Fibroblast of skin of left biceps (primary cell): ENCODE measurements around the gene TAB3.
A peak's percentile ranks its signal among the peaks of the same experiment; 100 is the strongest.

Source experiments
- DNase-seq, 2 experiments: peaks; one replicate each; pipeline ENCODE4 v3.0.0-alpha.2; 2013; ENCODE audit warnings: low read depth in 2 of 2

Gene TAB3

GRCh38 chrX:30885136-30885535, 3.9 kb downstream of the TAB3 start:
- DNase-seq = no peak

DNA sequence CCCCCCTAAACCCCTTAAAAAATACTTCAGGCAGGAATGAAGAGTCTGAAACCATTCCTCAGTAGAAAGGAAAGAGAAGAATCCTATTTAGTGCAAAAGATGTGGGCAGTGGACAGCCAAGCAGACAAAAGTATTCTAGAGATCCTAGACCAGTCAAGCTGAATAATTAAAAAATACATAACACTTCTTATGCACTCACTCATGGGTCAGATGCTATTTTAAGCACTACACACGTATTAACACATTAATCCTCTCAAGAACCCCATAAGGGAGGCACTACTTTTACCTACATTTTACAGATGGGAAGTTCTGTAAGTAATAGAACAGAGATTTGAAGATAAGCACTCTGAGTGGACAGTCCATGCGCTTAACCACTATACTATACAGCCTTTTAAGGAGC, 5.9 kb downstream of the TAB3 start:
- DNase-seq = no peak

DNA sequence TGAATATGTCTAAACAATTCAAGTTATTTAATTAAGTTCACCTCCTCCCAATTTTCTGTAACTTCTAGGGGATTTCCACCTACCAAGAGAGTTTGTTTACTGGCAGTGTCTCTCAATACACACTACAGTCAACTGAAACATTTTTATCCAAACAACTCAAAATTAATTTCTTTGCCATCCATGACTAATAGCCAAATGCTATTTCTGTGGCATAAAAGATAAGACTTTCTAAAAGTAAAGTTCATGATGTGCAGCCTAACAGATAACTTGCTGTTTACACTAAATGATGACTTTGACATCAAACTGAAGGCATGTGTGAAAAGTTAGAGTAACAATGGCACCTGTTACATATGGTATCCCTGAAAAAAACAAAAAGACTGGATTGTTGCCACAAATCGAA, 7.3 kb downstream of the TAB3 start:
- DNase-seq = no peak

DNA sequence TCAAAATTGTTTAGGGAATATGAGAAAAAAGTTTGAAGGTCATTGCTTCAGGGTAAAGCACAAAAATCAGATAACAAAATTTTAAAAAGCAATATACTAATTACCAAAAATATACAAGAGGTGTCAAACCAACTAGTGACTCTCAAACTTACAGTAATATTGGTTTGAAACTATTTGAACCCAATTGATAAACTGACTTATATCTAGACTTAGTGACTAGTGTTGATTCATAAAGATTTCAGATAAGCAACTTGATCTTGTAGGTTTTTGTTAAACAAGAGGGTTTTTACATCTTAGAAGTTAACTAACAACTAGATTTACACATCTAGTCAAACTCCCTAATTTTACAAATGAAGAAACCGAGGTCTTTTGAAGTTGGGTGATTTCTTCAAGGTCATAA, 7.7 kb downstream of the TAB3 start:
- DNase-seq = no peak

GRCh38 chrX:30880058-30880457, 9.0 kb downstream of the TAB3 start:
- DNase-seq = no peak

DNA sequence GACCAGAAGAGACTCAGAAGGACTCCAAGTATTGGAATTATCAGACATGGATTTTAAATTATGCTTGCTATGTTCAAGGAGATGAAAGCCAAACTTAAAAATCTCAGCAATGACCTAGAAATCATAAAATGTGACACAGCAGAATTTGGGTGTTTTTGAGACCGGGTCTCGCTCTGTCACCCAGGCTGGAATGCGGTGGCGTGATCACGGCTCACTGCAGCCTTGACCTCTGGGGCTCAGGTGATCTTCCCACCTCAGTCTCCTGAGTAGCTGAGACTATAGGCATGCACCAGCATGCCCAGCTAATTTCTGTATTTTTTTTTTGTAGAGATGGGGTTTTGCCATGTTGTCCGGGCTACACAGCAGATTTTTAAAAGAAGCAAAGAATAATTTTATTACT, 12.7 kb downstream of the TAB3 start:
- no peak for DNase-seq

- peak; percentile 42 to 50 for DNase-seq
These were observed 13.1 kb downstream of the TAB3 start for GRCh38 chrX:30875957-30876356.

GRCh38 chrX:30874851-30875250, 14.2 kb downstream of the TAB3 start:
- DNase-seq = no peak

GRCh38 chrX:30870572-30870971, 18.5 kb downstream of the TAB3 start:
- no peak for DNase-seq

- no peak for DNase-seq
These were observed 23.4 kb downstream of the TAB3 start for GRCh38 chrX:30865612-30866011.

DNA sequence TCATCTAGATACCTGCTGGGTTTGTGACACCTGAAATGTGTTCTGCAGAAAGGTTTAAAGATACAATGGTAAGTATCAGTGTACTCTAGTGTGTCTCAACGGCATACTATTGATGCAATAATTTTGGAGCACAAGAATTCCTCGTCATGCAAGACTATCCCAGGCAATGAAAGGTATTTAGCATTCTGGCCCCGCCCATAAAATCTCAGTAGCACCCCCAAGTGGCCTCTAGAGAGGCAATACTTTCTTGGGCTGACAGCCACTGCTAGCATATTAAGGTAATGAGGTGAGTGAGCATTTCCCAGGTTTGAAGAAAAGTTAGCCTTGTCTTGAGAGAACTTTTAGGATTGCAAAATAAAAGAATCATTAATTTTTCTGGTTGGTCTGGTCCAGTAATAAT, 24.0 kb downstream of the TAB3 start:
- no peak for DNase-seq

DNA sequence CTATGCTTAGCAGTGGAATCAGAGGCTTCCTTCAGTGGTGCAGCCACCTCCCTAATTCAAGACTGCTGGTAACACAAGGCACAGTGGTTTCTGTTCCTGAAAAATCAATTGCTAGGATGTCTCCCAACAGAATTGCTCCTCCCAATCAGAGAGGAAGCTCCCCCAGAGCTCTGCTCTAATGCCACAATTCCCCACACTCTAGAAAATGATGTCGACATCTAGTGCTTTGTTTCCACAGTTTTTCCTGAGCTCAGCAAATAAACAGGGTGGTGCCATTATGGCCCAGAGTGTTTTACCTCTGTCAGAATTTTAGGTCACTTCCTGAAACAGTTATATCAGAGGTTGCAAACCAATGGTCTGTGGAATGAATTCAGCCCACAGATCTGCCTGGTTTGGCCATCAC, 24.7 kb downstream of the TAB3 start:
- DNase-seq = no peak

DNA sequence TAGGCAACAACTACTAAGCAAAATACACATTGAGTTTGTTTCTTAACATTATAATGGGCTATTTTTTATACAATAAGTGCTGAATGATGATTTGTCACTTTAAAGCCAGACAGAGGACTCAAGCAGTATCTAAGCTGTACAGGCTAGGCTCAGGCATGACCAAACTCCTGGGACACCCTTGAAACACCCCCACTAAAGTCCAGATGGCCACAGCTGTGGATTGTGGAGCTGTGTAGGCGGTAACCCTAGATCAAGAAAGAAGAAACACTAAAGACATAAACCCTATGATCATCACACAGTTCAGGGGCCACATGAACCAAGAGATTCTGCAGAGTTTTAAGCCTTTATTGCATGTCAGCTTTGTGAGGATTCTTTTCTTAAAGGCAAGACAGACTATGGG, 25.1 kb downstream of the TAB3 start:
- DNase-seq = no peak

DNA sequence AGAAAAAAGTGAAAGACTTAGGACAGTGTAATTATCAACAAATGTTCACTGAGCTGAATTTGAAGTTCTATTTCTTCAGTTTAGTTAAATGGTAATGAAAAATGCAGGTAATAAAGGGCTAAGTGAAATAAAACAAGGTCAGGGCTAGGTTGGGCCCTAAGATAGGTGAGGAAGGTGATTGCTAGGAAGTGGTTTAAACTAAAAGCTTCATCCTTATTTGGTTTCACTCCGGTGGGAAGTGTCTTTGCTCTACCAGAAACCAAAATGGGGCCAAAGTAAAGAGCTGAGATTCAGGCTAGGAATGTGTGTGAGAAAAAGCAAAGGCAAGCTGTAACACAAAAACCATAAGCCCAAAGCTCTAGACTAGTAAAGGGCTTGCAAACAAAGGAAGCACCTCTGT, 31.0 kb downstream of the TAB3 start:
- DNase-seq = no peak

- no peak for DNase-seq
These were observed 37.6 kb downstream of the TAB3 start for GRCh38 chrX:30851449-30851848.

- no peak for DNase-seq
These were observed 53.7 kb downstream of the TAB3 start for GRCh38 chrX:30835373-30835772.

DNA sequence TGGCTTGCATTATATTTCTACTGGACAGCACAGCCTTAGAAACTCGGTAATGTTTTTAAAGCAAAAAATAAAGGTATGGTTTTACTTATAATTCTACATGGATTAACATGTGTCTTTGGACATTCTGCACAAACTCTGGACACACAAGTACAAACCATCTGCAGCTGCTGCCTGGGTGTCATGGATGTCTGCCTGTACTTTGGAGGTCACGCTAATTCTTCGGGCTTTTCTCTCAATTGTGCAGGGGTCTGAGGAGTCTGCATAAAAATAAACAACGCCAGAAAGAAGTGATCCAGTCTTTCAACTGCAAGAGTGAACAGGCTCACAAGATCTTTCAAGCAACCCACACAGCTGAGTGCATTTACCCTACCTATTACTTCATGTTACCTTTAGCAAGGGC, 55.2 kb downstream of the TAB3 start:
- no peak for DNase-seq

GRCh38 chrX:30831082-30831481, 58.0 kb downstream of the TAB3 start:
- no peak for DNase-seq

- DNase-seq = no peak
These were observed 58.6 kb downstream of the TAB3 start for GRCh38 chrX:30830326-30830943.

DNA sequence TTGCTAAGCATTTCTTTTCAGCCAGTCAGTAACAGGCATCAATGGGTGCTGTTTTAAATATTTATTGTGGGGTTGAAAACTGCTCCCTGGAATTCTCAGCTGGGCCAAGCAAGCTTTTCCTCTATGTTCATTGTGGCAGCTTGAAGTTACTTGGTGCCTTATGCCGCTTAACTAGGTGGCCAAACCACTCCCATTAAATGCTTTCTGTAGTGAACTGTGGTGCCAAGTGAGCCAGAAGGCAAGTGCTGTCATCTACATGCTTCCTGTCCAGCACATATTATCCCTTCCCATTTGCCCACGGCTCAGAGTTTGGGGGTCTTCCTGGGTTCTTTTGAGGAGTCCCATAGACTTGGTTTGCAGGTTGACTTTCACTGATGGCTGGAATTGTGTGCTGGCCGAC, 64.8 kb downstream of the TAB3 start:
- DNase-seq = no peak

DNA sequence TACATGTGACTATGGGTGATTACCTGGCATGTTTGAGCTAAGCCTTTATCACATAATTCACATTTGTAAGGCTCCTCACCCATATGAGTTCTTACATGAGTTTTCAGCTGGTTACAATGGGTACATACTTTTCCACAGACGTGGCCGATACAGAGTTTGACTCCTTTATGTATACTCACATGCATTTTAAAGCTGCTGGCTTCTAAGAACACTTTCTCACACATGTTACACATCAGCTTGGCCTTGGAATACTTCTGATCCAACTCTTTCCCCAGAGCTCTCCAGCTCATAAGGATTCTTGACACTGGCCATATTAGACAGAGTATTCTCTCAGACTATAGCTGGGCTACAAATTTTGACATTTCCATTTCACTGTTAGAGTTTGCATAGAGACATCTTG, 66.3 kb downstream of the TAB3 start:
- DNase-seq = peak in 1 of 2 experiments; percentile 1

- no peak for DNase-seq
These were observed 66.9 kb downstream of the TAB3 start for GRCh38 chrX:30822068-30822681.

GRCh38 chrX:30821116-30821515, 67.9 kb downstream of the TAB3 start:
- no peak for DNase-seq

- DNase-seq = no peak
These were observed 70.0 kb downstream of the TAB3 start for GRCh38 chrX:30819080-30819479.
